Limb (tissue), 2 donors: Measurements from ENCODE around the gene DHX36.
A peak's percentile ranks its signal among the peaks of the same experiment; 100 is the strongest.

Experiments
- DNase-seq, 2 donors: peaks; one replicate each; pipeline ENCODE4 v3.0.0-alpha.2; 2016; ENCODE audit errors: extremely low spot score in 2 of 2

DHX36 gene, protein sequence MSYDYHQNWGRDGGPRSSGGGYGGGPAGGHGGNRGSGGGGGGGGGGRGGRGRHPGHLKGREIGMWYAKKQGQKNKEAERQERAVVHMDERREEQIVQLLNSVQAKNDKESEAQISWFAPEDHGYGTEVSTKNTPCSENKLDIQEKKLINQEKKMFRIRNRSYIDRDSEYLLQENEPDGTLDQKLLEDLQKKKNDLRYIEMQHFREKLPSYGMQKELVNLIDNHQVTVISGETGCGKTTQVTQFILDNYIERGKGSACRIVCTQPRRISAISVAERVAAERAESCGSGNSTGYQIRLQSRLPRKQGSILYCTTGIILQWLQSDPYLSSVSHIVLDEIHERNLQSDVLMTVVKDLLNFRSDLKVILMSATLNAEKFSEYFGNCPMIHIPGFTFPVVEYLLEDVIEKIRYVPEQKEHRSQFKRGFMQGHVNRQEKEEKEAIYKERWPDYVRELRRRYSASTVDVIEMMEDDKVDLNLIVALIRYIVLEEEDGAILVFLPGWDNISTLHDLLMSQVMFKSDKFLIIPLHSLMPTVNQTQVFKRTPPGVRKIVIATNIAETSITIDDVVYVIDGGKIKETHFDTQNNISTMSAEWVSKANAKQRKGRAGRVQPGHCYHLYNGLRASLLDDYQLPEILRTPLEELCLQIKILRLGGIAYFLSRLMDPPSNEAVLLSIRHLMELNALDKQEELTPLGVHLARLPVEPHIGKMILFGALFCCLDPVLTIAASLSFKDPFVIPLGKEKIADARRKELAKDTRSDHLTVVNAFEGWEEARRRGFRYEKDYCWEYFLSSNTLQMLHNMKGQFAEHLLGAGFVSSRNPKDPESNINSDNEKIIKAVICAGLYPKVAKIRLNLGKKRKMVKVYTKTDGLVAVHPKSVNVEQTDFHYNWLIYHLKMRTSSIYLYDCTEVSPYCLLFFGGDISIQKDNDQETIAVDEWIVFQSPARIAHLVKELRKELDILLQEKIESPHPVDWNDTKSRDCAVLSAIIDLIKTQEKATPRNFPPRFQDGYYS

DNA sequence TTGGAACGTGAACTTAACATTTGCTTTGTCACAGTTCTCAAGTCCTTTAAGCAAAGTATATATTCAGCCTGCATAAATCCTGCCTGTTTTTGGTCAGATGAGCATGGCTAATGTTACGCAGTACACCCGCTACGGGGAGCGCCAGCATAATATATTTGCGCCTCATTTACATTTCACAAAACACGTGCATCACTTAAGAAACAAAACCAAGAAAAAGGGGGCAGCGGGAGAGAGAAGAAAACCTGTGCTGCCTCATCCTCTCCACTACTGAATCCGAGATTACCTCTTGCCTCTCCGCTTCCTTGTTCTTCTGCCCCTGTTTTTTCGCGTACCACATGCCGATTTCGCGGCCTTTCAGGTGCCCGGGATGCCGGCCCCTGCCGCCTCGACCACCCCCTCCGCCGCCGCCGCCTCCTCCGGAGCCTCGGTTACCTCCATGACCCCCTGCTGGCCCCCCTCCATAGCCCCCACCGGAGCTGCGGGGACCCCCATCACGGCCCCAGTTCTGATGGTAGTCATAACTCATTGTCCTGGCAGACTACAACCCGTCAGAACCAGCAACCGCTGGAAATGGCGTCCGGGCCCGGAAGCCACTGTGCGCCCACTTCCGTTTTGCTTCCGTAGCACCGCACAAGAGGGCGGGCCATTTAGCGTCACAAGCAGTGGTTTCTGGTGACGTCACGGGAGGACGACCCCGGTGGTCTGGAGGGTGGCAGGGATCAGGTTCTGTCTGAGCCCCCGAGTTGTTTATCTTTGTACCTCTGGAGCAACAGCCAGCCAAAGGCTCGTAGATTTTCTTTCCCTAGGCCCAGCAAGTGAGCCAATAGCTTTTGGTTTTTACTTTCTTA lies at the start of gene DHX36:
TSS of gene DHX36 (minus strand) at position 597 of the 848 bp plus-strand sequence. CDS start at position 526, 71 bp downstream.
- peak; percentile 96 to 97 for DNase-seq

DNA sequence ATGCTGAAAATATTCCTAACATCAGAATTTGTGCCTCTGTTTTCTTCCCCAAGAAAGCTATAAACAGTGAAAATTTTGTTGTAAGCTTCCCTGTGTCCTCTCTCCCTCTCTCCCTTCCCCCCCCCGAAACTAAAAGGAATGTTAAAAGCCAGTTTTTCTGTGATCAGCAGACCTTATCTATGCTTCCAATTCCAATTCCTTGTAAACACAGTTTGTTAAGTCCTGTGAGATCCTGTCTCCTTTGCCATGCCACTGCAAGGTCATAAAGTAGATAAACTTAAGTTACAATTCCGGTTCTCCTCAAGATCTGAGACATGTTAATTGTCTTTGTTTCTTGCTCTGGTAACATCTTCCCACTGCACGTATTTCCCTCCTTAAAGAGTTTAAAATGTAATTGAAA lies 42.9 kb upstream of the DHX36 start:
- DNase-seq, result no peak

DNA sequence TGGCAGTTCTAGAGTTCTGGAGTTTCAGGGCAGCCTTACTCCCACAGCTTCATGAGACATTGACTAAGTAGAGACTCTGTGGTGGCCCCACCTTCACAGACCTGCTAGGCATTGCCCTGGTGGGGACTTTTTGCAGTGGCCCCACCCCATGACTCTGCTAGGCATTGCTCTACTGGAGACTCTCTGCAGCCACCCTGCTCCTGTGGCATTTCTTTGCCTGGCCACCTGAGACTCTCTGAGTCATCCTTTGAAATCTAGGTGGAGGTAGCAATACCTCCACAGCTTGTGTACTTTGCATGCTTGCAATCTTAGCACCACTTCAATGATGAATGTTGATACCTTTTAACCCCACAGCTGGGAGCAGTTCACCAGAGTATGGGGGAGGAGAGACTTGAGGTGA lies 40.6 kb upstream of the DHX36 start:
- no peak for DNase-seq

DNA sequence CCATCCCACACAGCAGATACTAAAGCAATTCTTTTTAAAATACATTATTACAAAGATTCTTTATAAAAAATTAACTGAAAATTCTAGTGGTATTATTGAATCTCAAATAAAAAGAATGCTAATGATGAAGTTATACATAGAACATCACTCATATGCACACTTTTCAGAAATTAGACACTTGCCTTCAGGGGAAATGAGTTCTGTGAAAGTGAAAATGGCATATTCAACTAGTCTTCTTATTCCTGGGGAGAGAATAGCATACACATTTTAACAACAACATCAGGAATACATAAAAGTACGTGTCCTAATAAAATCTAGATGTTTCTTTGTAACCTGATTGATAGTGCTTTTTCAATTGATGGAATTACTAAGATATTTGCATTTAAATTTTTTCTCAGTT lies 36.8 kb upstream of the DHX36 start:
- no peak for DNase-seq

DNA sequence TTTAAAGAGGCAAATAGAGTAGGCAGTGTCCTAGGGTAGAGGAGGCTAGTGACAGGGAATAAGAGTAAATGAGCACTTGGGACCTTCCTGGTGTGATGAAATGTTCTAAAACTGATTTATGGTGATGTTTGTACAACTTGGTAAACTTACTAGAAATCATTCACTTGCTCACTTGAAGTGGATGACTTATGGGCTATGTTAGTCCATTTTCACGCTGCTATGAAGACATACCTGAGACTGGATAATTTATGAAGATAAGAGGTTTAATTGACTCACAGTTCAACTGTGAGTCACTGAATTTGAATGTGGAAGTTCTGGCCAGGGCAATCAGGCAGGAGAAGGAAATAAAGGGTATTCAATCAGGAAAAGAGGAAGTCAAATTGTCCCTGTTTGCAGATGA lies 31.7 kb upstream of the DHX36 start:
- DNase-seq, result no peak

DNA sequence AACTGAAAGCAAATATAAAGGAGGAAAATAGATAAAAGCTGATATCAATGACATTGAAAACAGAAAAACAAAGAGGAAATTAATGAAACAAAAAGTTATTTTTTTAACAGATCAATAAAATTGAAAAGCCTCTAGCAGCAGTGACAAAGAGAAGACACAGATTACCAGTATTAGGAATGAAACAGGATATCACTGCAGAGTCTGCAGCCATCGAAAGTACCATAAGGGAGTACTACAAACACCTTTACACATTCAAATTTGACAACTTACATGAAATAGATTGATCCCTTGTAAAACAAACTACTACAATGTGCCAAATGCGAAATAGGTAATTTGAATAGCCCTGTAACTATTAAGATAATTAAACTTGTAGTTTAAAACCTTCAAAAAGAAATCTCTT lies 24.9 kb upstream of the DHX36 start:
- DNase-seq, result no peak

DNA sequence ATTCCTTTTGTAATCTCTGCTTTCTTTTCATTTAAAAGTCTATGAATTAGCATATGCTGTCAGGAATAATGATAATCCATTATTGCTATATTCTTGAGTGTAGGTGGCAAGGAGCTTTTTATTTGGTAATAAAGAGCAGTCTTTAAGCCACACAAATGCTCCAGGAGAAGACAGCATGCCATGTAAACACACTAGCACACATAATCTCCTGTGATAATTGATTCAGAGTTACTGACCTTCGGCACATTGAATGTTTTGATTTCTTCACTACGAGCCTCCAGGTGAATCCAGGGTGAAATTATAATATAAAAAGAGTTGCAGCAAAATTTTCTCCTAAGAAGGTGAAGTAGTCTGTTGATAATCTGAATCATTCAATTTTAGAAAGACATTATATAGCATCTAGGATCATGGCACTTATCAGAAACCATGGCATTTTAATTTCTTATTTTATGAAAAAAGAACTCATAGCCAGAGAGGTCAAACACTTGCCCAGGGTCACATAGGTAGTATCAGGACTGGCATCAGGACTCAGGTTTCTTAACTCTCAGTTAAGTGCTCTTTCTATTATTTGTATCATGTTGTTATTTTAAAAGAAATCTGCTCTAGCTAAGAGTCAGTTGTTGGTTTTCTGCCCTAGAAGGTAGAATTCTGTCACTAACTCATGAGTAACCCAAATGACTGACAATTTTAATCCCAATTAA lies 21.3 kb upstream of the DHX36 start:
- DNase-seq, result no peak

DNA sequence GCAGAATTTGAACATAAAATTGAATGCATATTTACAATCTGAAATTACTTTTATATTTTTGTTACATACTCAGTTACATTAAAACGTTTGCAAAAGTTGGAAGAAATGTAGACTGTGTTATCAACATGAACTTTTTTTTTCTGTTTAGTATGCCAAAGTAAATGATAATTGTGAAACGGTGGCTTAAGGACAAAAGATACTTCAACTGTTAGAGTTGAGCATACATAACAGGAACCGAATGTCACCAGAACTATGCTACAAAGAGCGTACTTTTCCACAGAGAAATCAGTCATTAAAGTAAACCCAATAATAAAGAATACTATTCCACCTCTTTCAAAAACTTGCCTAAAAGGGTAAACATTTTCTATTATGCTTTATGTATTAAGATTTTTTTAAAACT lies 14.3 kb upstream of the DHX36 start:
- DNase-seq, result no peak

DNA sequence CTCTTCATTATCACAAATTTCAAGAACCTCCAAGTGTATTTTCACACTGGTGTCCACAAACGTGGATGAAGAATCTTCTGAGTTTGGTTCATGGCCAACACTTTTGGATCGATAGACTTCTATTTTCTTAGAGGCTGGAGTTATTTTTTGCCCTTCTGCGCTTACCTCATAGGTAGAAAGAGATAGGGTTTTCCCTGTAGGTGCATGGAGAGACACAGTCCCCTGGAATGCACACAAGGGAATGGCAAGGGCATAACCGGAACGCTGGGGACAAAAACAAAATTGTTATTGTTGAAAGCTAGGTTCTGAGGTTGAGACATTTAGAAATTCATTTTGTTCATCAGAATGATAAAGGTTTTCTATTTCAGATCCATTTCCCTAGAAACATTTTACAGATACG lies 13.7 kb upstream of the DHX36 start:
- no peak for DNase-seq

DNA sequence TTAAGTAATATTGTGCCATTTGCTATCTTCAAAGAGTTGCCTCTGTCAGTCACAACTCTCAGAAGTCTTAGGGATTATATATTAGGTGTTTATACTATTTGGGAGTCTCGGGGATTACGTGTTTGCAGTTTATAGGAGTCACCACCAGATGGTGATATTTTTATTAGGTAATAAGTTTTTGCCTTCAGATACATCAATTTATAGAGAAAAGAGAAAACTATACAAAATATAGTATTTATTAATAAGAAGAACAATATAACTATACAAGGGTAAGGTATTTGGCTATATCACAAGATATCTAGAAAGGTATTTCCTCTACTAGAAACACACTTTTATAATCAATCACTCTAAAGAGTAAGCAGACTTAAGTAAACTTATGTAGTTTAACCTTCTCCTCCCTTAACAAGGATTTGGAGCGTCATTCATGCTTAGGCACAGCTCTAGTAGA lies 10.7 kb upstream of the DHX36 start:
- DNase-seq, result peak in 1 of 2 donors; percentile 55

DNA sequence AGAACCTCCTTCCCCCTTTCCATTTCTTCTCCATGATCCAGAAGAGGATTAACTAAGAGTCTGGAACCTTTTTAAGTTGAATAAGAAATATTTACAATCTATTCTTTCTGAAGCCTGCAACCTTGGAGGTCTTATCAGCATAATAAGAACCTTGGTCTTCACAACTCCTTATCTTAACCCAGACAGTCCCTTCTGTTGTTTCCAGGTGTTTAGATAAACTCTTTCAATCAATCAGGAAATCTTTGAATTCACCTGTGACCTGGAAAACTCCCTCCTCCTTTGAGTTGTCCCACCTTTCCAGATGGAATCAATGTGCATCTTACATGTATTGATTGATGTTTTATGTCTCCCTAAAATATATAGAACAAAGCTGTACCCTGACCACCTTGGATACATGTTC lies 3.6 kb upstream of the DHX36 start:
- DNase-seq, result no peak

DNA sequence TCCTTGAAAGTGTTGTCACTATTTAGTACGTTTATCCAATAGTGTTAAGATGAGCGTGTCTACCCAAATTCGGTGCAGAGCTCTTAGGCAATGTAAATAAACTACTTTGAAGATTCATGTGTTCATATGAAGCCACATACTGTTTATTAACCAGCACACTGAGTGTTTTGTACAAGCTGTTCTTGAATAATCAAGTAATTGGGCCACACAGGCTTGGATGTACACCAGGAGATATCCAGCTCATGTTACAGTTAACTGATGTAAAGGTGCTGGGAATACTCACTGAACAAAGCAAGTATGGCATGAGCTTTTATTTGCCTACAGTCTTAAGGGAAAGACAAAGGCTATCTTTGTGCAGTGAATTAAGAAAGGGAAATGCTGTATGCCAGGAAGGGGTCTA lies 632 bp upstream of the DHX36 start:
- DNase-seq, result no peak

DNA sequence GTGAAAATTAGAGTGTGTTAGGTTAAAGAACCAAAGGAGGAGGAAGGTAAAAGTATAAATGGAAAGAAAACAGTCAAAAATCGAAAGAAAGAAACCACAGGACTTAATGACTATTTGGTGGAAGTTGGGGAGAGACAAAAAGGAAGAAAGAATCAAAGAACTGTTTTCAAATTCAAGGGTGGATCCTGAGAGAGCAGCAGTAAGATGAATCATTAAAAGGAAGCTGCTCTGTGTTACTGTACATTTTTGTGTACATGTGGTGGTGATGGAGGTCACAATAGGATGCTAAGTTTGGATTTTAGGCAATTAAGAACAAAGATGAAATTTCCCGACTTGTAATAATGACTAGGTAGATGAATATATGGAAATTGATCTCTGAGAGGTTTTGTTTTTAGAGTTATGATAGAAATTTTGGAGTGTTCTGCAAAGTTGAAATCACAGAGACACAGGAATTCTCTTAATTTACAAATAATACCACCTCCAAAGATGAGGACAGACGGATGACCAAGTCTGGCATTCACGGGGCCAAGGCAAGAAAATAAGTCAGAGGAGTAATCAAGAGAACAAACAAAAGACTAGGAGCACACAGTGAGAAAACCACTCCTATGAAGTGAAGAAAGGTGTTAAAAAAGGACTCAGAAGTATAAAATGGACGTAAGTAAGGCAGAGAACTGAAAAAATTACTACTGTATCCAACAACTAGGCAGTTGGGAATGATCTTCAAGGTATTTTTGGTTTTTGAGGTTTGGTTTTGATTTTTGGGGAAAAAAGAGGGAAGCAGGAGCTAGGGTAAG lies 7.1 kb downstream of the DHX36 start:
- no peak for DNase-seq

DNA sequence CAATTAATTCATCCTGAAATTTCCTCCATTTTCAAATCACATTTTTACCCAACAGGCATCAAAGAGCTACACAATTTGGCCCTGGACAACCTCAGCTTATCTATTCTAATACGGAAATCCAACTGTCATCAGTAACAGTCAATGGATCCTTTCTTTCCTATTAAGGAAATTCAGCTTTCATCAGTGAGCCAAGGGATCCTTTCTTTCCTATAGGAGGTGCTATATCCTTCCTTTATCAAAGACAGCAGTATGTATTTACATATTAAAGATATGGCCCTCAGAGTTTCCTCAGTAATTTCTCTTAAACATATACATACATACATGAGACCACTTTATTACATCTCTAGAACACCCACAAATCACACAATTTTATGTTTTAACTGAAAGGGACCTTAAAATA lies 10.1 kb downstream of the DHX36 start:
- no peak for DNase-seq

DNA sequence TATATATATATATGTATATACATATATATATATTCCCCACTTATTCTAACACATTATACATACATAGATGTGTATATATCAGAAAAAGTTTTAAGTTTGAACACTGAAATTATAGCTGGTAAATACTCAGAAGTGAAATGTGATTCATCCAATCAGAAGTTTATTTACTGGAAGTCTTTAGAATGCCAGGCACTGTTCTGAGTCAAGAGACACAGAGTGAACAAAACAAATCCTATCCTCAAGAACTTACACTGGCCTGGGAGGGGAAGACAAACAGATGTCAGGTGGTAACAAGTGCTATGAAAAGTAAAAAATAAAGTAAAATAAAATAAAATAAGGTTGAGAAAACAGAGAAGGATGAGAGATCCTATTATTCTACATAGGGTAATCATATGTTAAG lies 13.4 kb downstream of the DHX36 start:
- DNase-seq, result no peak

DNA sequence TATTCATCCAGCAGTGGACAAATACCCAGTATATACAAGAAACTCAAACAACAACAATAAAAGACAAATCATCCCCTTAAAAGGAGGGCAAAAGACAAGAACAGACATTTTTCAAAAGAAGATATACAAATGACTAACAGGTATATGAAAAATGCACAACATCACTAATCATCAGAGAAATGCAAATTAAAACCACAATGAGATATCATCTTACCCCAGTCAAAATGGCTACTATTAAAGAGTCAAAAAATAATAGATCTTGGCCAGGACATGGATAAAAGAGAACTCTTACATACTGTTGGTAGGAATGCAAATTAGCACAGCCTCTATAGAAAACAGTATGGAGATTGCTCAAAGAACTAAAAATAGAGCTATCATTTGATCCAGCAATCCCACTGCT lies 16.9 kb downstream of the DHX36 start:
- DNase-seq, result no peak

DNA sequence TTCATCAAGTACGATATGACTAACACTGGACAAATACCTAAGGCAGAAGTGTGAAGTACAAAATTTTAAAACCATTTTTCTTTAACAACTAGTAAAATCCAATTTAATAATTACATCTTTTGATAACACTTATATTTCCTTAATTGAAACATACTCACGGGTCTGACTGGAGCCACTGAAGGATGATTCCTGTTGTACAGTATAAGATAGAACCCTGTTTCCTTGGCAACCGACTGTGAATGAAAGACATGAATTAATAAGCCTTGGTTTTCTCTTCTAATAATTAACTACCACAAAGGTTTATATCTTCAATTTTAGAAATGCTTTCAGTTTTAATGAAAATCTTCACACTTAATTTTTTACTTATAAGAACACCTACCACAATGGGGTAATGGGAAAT lies 19.4 kb downstream of the DHX36 start:
- DNase-seq, result no peak

DNA sequence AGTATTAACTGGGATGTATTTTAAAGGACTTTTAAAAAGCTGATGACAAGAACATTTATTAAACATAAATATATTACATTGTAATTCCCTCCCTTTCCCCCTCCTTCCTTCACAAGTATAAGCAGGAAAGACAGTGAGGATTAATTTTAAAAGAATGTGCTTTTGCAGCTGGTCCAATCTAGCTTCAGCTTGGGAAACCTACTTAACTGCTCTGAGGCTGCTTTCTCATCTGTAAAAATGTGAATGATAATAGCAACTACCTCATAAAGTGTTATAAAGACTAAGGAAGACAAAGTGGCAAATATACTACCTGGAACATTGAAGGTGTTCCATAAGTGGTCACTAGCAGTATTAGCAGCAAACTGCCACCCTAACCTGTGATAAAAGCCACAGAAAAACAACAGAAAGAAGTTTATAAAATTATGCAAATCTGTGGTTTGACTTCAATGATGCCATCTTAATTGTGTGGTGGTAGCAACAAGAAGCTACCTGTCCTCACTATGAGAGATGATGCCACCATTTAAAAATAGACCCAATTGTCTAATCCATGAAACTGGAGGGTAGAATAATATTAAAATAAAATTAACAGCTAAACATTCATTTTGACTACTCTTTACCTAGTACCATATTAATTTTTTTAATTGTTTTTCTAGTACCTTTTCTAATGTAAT lies 20.0 kb downstream of the DHX36 start:
- no peak for DNase-seq

DNA sequence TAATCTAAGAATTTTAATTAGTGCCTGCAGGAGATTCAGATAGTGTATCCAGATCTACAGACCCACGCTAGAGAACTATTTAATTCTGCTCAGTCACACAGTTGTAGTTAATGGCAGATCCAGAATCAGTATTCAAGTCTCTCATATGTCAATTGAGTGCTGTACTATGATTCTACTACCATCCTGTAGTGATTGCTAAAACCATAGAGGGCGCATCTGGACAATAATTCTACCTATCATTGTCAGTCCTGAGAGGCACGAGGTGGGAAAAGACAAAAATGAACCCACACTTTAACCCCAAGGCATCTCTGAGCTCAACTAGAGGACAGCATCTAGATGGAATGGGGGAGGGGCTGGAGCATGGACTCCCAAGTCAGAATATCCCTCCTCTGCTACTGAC lies 22.7 kb downstream of the DHX36 start:
- DNase-seq, result no peak
